ENCODE results near the gene PFDN1. TPM values are rescaled to one million over a fixed set of nuclear protein-coding genes. Genes with fewer than 3 reads are reported as not detected.

The PFDN1 gene
- total RNA-seq, 1 experiment from 2014 or later: 69.1 TPM

DNA sequence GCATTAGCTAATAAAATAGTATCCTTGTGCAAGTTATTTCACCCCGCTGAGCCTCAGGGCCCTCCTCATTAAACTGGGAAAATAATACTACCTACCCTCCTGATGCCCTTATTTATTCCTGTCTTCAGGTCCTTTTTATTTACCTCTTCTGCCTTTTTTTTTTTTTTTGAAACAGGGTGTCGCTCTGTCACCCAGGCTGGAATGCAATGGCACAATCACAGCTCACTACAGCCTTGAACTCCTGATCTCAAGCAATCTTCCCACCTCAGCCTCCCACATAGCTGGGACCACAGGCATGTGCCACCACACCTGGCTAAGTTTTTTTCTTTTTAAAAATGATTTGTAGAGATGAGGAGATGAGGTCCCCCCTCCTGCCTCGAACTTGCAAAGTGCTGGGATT lies 22.6 kb upstream of the PFDN1 start:
- intact Hi-C loops (cut with micrococcal nuclease; ENCODE audit: unreplicated experiment): no loop called here
- no TSS peak for BruUV-seq (replicated peaks)
- no peak overlapping the region for H2AFZ ChIP-seq
- no peaks in the 10 kb centered on the region for H3K9me2 ChIP-seq (ENCODE audit: insufficient read depth)
- no peaks in the 10 kb centered on the region for H4K20me1 ChIP-seq (ENCODE audit: insufficient read depth)
- peak overlapping the region; percentile 83; the same call in 1 of the 2 replicates for H3K4me2 ChIP-seq
- H3K27me3 ChIP-seq (ENCODE audit: insufficient read depth, low read depth): no peaks in the 10 kb centered on the region
- no peak overlapping the region for H3K4me3 ChIP-seq
- no peaks in the 10 kb centered on the region for H3K9me3 ChIP-seq (ENCODE audit: insufficient read depth, low read depth)
- DNase-seq: peak in 1 of 2 experiments; percentile 51
- no peaks in the 10 kb centered on the region for H3K36me3 ChIP-seq (ENCODE audit: low read depth)
- TF ChIP-seq EZH2 (IDR thresholded peaks at IDR 0.05; ENCODE audit: low read depth): no peak
- TF ChIP-seq, protein P1, sequence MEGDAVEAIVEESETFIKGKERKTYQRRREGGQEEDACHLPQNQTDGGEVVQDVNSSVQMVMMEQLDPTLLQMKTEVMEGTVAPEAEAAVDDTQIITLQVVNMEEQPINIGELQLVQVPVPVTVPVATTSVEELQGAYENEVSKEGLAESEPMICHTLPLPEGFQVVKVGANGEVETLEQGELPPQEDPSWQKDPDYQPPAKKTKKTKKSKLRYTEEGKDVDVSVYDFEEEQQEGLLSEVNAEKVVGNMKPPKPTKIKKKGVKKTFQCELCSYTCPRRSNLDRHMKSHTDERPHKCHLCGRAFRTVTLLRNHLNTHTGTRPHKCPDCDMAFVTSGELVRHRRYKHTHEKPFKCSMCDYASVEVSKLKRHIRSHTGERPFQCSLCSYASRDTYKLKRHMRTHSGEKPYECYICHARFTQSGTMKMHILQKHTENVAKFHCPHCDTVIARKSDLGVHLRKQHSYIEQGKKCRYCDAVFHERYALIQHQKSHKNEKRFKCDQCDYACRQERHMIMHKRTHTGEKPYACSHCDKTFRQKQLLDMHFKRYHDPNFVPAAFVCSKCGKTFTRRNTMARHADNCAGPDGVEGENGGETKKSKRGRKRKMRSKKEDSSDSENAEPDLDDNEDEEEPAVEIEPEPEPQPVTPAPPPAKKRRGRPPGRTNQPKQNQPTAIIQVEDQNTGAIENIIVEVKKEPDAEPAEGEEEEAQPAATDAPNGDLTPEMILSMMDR (conservative IDR thresholded peaks at IDR 0.05): no peak
- H3K27ac ChIP-seq: no peak overlapping the region
- H3K4me1 ChIP-seq (replicated peaks; ENCODE audit: insufficient read depth): peaks cover 63% of the 10 kb centered on the region
- H3F3A ChIP-seq (ENCODE audit: insufficient read depth, low read depth): peaks cover 48% of the 10 kb centered on the region
- no peaks in the 10 kb centered on the region for H3K79me2 ChIP-seq (ENCODE audit: low read depth)
- ChIA-PET CTCF (interaction anchor here (0.6 kb wide), 1 partner anchor 156 kb away, joined by 4 read pairs; no protein-coding TSS in a partner anchor), POLR2A (ENCODE audit: unreplicated experiment) (no interaction called here)

DNA sequence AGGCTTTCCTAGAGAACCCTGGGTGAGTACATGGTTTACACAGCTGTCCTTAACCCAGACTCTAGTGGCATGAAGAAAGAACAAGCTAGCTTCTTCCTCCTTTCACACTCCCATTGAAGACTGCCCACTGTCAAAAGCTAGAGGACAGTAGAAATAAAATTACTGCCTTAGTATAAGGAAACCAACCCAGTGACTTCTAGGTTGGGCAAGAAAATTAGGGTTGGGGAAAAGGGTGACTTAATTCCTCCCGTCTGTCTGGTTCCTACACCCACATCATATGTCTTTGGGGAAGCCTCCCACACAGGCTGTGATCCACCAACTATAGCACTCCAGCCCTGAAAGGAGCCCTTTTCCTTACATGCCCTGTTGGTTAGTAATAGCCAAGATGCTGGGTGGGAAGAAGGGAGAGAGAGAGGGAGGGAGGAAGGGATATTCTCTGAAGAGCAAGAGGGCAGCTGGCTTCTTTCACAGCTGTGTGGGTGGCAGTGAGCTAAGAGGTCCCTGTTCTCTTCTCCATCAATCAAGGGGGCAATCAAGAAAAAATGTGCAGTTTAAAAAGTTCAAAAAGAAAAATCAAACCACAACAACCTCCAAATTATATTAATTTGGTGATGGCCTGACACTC lies 21.8 kb upstream of the PFDN1 start:
- ChIA-PET POLR2A (ENCODE audit: unreplicated experiment) (interaction anchor here (0.5 to 0.6 kb wide), 3 partner anchors 10 to 65 kb away, joined by 4 to 22 read pairs (median 4); partner anchors contain the start of gene HBEGF), CTCF (no interaction called here)
- BruUV-seq (replicated peaks): no TSS peak
- Histone ChIP-seq H3K79me2 (ENCODE audit: low read depth) (no peaks in the 10 kb centered on the region), H3K9me2 (ENCODE audit: insufficient read depth) (no peaks in the 10 kb centered on the region), H2AFZ (no peak overlapping the region), H3F3A (ENCODE audit: insufficient read depth, low read depth) (peaks cover 45% of the 10 kb centered on the region), H4K20me1 (ENCODE audit: insufficient read depth) (no peaks in the 10 kb centered on the region), H3K36me3 (ENCODE audit: low read depth) (no peaks in the 10 kb centered on the region), H3K4me1 (replicated peaks; ENCODE audit: insufficient read depth) (peaks cover 63% of the 10 kb centered on the region), H3K27ac (peak overlapping the region; percentile 94), H3K9me3 (ENCODE audit: insufficient read depth, low read depth) (no peaks in the 10 kb centered on the region), H3K4me3 (no peak overlapping the region), H3K27me3 (ENCODE audit: insufficient read depth, low read depth) (no peaks in the 10 kb centered on the region), H3K4me2 (peak overlapping the region; percentile 83)
- intact Hi-C loops (cut with micrococcal nuclease; ENCODE audit: unreplicated experiment): no loop called here
- DNase-seq: peak in 1 of 2 experiments; percentile 30
- TF ChIP-seq EZH2 (IDR thresholded peaks at IDR 0.05; ENCODE audit: low read depth): no peak
- TF ChIP-seq, protein P1 (conservative IDR thresholded peaks at IDR 0.05): no peak

DNA sequence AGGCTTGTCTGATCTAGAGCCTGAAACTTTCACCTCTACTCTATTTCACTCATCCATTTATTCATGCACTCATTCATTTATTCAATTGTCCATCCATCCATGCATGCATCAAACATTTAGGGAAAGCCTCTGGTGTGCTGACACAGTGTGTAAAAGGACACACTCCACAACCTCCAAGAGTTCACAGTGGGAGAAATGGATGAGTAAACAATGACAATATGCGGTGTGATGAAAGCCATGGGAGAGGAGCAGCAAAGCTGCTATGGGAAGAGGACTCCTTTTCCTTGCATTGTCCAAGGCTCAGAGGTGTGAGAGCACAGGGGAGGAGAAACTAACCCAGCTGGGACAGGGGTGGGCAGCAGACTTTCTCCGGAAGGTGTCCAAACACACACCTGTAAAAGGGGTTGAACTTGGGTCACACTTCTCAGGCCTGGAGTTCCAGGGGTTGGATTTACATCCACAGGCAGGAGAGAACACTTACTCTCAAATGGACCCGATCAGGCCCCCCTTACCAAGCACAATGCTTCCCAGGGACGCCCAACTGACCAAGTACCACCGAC lies 21.2 kb upstream of the PFDN1 start:
- Histone ChIP-seq H4K20me1 (ENCODE audit: insufficient read depth) (no peaks in the 10 kb centered on the region), H3F3A (ENCODE audit: insufficient read depth, low read depth) (peaks cover 39% of the 10 kb centered on the region), H3K9me3 (ENCODE audit: insufficient read depth, low read depth) (no peaks in the 10 kb centered on the region), H3K4me3 (peak overlapping the region; percentile 6; the same call in 1 of the 2 replicates), H3K9me2 (ENCODE audit: insufficient read depth) (no peaks in the 10 kb centered on the region), H2AFZ (no peak overlapping the region), H3K79me2 (ENCODE audit: low read depth) (no peaks in the 10 kb centered on the region), H3K36me3 (ENCODE audit: low read depth) (no peaks in the 10 kb centered on the region), H3K27ac (peak overlapping the region; percentile 94), H3K27me3 (ENCODE audit: insufficient read depth, low read depth) (no peaks in the 10 kb centered on the region), H3K4me2 (peak overlapping the region; percentile 83), H3K4me1 (replicated peaks; ENCODE audit: insufficient read depth) (peaks cover 63% of the 10 kb centered on the region)
- CTCF ChIA-PET: no interaction called here
- TF ChIP-seq EZH2 (IDR thresholded peaks at IDR 0.05; ENCODE audit: low read depth): no peak
- TF ChIP-seq, protein P1 (conservative IDR thresholded peaks at IDR 0.05): no peak
- peak in 1 of 2 experiments; percentile 37 for DNase-seq
- POLR2A ChIA-PET (ENCODE audit: unreplicated experiment): interaction anchor here (0.5 to 0.6 kb wide), 3 partner anchors 10 to 376 kb away, joined by 4 to 22 read pairs (median 5); partner anchors contain the start of gene ZMAT2
- BruUV-seq (replicated peaks): no TSS peak
- intact Hi-C loops (cut with micrococcal nuclease; ENCODE audit: unreplicated experiment): no loop called here
